ENCODE data around the gene ARRDC1.
"Not testable (repeated sequence)": the region's sequence is repeated elsewhere in the genome, so short reads cannot be mapped to it uniquely, and the experiment has no call there.

ARRDC1 gene

GRCh38 chr9:137615387-137615871 is 9.9 kb downstream of the ARRDC1 start:
- H3K27ac ChIP-seq, result peak overlapping the region; percentile 98
- no peak for TF ChIP-seq CTCF (conservative IDR thresholded peaks at IDR 0.05)

- H3K27ac ChIP-seq, result peak within 1 kb of the TSS; percentile 98
- 0 out of 2 replicates have a peak, but pooled peaks have one; percentile 2 for TF ChIP-seq CTCF (conservative IDR thresholded peaks at IDR 0.05)
Measured at GRCh38 chr9:137618105-137619067, 12.9 kb downstream of the ARRDC1 start, which contains the start of gene EHMT1. Gene EHMT1, plus strand, starts transcription at chr9:137619005. Its CDS starts 24 bp downstream, at chr9:137619029.

GRCh38 chr9:137619240-137620047 is 14.0 kb downstream of the ARRDC1 start:
- no peak for TF ChIP-seq CTCF (conservative IDR thresholded peaks at IDR 0.05)
- peak overlapping the region; percentile 98 for H3K27ac ChIP-seq

GRCh38 chr9:137620048-137620405 is 14.5 kb downstream of the ARRDC1 start:
- peak overlapping the region; percentile 98 for H3K27ac ChIP-seq
- TF ChIP-seq CTCF (conservative IDR thresholded peaks at IDR 0.05), result no peak

GRCh38 chr9:137620581-137620980 is 15.1 kb downstream of the ARRDC1 start:
- peak overlapping the region; percentile 98 for H3K27ac ChIP-seq
- TF ChIP-seq CTCF (conservative IDR thresholded peaks at IDR 0.05), result no peak

GRCh38 chr9:137621131-137621757 is 15.8 kb downstream of the ARRDC1 start:
- peak overlapping the region; percentile 98 for H3K27ac ChIP-seq
- peak; percentile 65 for TF ChIP-seq CTCF (conservative IDR thresholded peaks at IDR 0.05)

GRCh38 chr9:137622211-137622610 is 16.7 kb downstream of the ARRDC1 start:
- H3K27ac ChIP-seq, result not testable (repeated sequence)

Data from VCaP (cell line).